GM15510 (cell line): ENCODE data around the gene ABCF3.

Experiments
- POLR2A ChIP-seq: IDR thresholded peaks from 3 replicates; pipeline ENCODE4 v1.6.1; 2011; ENCODE audit warnings: borderline replicate concordance; ENCODE audit not compliant: insufficient read length; ENCODE audit errors: extremely low read depth

The ABCF3 gene

DNA sequence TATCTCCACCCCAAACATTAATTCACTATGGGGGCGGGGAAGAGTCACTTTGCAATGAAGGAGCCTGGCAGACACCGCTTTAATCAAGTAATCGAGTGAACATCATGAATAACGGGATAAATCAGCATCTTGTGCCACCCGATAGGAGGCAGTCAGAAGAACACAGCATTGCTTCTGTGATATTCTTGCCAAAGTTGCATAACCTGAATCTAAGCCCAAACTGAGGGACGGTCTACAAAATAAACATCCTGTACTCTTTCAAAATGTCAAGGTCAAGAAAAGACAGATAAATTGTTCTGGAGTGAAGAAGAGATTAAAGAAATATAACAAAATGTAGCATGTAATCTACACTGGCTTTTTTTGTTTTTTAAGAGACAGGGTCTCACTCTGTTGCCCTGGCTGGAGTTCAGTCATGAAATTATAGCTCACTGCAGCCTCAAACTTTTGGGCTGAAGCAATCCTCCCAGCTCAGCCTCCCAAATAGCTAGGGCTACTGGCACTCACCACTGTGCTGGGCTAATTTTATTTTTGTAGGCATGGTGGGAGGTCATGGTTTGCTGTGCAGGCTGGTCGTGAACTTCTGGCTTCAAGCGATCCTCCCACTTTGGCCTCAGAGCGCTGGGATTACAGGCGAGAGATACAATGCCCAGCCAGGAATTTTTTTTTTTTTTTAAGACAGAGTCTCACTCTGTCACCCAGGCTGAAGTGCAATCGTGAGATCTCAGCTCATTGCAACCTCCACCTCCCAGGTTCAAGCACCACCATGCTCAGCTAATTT, 23.3 kb downstream of the ABCF3 start:
- no peak for TF ChIP-seq POLR2A

DNA sequence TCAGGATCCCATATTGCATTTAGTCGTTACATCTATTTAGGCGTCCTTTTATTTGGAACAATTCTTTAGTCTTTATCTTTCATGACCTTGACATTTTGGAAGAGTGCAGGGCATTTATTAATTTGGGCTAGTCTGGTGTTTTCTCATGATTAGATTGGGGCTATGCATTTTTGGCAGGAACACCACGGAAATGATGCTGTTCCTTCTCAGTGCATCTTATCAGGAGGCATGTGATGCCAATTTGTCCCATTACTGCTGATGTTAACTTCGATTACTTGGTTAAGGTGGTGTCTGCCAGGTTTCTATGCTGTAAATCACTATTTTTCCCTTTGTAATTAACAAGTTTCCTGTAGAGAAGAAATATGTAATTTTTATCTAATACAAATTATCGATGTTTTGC, 25.3 kb downstream of the ABCF3 start:
- no peak for TF ChIP-seq POLR2A

DNA sequence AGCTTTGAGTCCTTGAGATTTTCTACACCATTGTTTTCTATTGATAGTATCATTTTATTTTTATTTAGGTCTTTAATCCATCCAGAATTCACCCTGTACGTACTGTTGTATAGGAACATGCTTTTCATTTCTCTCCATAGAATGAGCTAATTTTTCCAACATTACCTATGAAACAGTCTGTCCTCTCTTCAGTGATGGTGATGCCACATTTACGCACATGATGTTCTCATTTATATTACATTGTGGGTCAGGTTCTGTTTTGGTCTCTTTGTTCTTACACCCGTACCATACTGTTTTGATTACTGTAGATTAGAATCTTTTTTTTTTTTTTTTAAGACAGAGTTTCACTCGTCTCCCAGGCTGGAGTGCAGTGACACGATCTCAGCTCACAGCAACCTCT, 25.7 kb downstream of the ABCF3 start:
- no peak for TF ChIP-seq POLR2A

DNA sequence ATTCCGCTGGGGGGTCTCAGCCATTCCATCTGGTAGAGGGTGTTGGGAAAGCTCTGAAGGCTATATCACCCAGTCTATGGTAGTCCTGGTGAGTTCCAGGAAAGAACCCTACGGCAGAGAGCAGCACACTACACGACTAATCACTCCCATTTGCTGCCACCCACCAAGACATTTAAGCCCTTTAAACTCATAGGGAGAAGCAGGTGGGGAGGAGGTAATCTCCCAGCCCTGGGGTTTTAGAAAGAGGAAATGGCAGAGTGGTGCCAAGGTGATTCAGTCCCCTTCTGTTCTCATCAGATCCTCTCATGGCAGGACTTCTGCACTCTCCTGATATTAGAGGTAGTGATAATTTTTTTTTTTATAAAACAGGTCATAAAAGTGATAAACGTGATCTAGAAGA, 32.8 kb downstream of the ABCF3 start:
- TF ChIP-seq POLR2A = no peak

DNA sequence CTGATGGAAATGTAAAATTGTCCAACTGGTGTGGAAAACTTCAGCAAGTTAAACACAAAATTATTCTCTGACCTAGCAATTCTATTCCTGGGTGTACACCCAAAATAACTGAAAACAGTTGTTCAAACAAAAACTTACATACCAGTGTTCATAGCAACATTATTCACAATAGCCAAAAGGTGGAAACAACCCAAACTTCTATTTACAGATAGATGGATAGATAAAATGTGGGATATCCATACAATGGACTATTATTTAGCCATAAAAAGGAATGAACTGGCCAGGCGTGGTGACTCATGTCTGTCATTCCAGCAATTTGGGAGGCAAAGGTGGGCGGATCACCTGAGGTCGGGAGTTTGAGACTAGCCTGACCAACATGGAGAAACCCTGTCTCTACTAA, 36.5 kb downstream of the ABCF3 start:
- no peak for TF ChIP-seq POLR2A

DNA sequence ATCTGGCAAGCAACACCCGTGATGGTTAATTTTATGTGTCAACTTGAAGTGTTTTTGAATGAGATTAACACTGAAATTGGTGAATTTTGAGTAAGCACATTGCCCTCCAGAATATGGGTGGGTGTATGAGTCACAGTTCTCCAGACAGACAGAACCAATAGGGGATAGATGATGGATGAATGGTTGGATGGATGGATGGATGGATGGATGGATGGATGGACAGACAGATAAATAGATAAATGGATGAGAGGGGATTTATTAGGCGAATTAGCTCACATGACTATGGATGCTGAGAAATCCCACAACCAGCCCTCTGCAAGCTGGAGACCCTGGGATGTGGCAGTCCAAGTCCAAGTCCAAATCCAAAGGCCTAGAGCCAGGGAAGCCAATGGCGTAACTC, 37.9 kb downstream of the ABCF3 start:
- TF ChIP-seq POLR2A = no peak

DNA sequence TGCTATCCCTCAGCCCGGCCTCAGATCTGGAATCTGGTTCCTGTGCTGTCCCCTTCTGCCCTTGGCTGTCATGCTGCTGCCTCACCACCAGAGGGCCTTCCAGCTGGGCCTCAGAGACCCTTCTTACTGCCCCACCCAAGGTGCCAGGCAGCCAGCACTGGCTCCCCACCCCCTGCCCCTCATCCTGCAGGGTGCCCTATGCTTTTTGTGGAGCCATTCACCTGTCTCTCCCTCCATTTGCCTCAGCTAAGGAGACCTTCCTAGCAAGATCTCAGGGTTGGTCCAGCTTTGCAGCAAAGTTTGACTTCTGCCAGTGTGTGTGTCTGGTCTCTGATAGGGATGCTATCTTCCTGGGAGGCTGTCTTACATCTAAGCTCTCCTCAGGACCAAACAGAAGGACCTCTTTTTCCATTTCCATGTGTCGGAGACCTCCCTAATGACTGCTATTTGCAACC, 41.5 kb downstream of the ABCF3 start:
- TF ChIP-seq POLR2A = no peak

DNA sequence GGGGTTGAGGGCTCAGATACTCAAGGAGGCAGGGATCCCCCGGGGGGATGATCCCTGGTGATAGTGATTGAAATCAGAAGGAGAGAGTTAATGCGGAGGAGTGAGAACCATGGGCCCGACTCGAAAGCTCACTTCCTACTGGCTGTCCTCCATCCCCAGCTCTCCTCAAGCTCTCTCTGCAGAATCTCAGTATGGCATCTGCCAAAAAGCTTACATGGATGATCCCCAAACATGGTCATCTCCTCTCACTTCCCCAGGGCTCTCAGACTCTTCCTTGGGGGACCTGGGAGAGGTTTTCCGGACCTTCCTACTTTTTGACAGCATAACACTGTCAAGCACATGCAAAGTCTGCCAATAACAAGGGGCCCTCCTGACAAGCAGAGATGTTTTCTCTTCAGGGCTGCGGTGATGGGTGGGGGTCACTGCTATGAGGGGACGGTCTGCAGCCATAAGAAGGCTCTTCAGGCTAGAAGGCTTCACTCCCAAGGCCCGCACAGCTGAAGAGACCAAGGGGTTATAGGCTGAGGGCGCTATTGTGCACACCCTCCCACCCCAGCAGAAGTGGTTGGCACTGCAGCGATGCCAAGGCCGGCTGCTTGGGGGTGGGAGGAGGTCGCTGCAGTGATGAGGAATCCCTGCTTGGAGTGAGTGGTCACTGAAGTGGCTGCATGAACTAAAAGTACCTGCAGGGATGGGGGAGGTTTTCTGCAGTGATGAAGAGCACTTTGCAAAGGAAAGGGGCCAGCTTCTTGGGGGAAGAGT, 42.6 kb downstream of the ABCF3 start:
- no peak for TF ChIP-seq POLR2A

DNA sequence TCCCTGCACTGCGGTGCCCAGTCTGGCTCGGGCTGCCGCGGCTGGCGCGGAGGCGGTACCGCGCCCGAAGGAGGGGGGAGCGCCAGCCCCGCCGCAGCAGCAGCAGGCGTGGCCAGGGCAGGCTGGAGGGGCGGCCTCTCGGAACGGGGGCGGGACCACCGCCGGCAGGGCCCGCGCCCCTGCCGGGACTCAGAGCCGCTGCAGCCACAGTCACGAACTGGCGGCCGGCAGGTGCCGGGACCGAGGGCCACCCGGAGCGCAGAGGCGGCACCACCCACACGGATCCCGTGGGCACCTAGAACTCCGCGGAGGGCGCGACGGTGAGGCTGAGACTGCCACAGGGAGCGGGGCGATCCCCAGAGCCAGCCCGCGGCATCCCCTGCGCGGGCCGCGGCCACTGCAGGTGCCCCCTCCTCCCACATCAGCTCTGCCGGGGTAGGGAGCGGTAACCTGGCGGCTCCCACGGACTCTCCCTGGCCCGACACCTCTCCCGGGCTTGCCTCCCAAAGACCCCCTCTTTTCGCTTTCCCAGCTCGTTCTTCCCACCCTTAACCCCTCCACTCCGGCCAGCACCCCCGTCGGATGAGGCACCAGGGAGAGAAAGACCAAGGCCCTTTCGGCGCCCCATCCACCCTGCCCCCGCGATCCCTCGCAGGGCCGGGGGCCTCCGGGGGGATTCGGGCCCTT, 43.5 kb downstream of the ABCF3 start, which contains the start of gene VWA5B2:
Gene VWA5B2, plus strand, starts transcription at position 192 of the 687 bp plus-strand sequence. CDS start 944 bp downstream, outside the sequence.
- TF ChIP-seq POLR2A = no peak

DNA sequence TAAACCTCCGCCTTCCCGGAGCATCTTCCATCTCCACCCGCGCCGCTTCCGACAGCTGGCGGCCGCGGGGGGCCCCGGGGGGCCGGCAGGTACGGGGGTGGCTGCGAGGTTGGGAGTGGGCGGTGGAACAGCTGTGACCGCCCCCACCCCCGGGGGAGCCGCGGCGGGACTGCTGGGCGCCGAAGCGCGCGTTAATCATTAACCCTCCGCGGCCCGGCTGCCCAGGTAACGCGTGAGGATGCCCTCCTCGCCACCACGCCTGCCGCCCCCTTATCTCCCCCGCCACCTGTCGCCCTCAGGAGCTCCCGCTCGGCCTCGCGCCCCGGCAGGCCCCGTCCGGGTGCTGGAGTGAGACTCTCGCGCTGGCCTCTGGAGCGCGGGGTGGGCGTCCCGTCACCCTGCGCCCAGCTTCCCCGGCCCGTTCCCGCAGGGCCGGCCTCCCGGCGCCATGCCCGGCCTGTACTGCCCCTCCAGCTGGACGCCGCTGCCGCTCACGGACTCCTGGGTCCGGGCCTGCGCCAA, 44.1 kb downstream of the ABCF3 start:
- TF ChIP-seq POLR2A = no peak

DNA sequence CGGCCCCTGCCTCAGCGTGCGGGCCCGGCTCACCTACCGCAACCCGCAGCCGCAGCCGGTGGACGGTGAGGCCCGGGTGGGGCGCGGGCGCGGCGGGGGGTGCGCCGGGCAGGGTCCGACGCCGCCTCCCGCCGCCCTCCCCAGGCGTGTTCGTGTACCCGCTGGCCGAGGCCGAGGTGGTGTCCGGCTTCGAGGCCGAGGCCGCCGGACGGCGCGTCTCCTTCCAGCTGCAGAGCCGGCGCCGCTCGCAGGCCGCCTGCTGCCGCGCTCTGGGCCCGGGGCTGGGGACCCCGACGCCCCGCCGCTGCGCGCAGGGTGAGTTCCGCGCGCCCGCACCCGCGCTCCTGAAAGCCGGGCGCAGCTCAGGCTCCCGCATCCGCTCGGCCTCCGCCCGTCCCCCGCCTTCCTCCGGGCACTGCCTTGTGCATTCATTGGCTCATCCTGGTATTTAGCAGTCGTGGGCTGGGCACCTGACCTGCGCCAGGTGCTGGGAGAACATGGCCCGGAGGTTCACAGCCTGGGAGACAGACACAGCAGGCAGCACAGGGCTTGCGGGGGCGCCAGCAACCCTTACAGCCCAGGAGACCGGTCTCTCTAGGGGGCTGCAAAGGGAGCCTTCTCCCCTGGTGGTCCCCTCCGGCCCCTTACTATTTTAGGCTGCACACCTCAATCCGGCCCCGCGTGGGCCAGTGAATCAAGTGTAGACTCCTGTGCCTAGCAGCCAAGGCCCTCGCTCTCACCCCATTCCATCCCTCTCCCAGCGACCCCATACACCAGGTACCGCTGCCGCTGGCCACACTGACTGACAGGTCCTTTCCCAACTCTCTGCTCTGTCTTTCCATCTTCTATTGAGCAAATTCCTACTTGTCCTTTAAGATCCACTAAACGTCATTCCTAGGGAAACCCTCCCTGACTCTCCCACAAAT, 44.9 kb downstream of the ABCF3 start:
- TF ChIP-seq POLR2A = no peak

DNA sequence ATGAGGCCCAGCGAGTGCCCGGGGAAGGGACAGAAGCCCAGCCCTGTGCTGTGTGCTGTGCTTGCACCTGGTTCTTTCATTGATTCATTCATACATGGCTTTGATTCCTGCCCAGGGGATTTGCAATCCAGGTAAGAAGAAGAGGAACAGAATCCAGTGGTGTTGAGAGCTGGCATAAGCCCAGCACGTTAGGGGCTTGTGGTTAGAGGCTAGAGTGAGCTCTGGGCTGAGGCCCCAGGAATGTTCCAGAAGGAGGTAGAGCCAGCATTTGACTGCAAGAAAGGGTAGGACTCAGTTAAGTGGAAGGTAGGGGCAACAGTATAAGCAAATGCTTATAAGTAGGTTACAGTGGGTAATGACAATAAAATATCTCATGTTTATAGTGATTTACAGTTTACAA, 45.7 kb downstream of the ABCF3 start:
- no peak for TF ChIP-seq POLR2A

DNA sequence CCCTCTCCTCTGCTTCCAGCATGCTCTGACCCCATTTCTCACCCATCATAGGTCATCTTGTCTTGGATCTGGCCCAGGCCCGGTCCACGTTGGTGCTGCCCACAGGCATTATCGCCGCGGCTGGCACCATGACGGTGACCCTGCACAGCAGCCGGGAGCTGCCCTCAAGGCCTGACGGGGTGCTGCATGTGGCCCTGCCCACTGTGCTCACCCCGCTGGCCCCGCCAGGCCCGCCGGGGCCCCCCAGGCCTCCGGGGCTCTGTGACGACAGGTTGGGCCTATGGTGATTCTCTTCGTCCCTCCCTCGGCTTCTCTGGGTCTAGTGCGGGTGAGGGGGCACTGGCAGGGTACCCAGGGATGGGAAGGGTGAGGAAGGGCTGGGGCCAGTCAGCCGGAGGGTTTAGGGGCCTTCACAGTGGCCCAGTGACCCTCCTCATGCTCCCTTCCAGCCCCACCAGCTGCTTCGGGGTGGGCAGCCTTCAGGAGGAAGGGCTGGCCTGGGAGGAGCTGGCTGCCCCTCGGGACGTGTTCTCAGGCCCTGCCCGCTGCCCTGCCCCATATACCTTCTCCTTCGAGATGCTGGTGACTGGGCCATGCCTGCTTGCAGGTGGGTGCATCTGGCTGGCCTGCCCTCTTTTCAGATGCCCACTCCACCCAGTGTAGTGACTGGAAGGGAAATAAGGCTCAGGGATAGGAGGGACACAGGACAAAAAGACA, 47.3 kb downstream of the ABCF3 start:
- no peak for TF ChIP-seq POLR2A
